WTC11 (cell line): Measurements from ENCODE around the gene ERC1. TPM values are rescaled to one million over a fixed set of nuclear protein-coding genes. Genes with fewer than 3 reads are reported as not detected.

Experiments used
- ATAC-seq: fragments of 200-7000 bp; cut with Tn5 transposase; 2 replicates; pipeline ENCODE4 v1.10.0; 2021; ENCODE audit warnings: mild to moderate bottlenecking, moderate library complexity
- CTCF ChIA-PET: fragments of 300-600 bp; sonication (Branson Sonifier 250); formaldehyde crosslinking; loops from one replicate; lab custom pipeline; 2021; ENCODE audit warnings: antibody characterized with exemption; lab: Charles Lee
- POLR2A ChIA-PET: fragments of 350-600 bp; sonication (Branson Sonifier 250); formaldehyde crosslinking; loops from one replicate; lab custom pipeline; 2021; ENCODE audit warnings: antibody characterized with exemption; lab: Charles Lee
- DNase-seq: peaks from one replicate; pipeline ENCODE4 v3.0.0; 2021; ENCODE audit warnings: low spot score
- H3K27ac Mint-ChIP-seq: 2 replicates; pipeline ENCODE4 v1.8.0; 2021; ENCODE audit warnings: mixed read lengths
- H3K27me3 Mint-ChIP-seq: 2 replicates; pipeline ENCODE4 v1.8.0; 2021; ENCODE audit warnings: low read depth, mild to moderate bottlenecking, moderate library complexity, mixed read lengths
- H3K36me3 Mint-ChIP-seq: 2 replicates; pipeline ENCODE4 v1.8.0; 2021; ENCODE audit warnings: mixed read lengths
- H3K4me1 Mint-ChIP-seq: 2 replicates; pipeline ENCODE4 v1.8.0; 2022; ENCODE audit warnings: mixed read lengths
- H3K4me3 Mint-ChIP-seq: 2 replicates; pipeline ENCODE4 v1.8.0; 2021; ENCODE audit warnings: mild to moderate bottlenecking, moderate library complexity, mixed read lengths
- H3K9me3 Mint-ChIP-seq: 2 replicates; pipeline ENCODE4 v1.8.0; 2021; ENCODE audit warnings: mixed read lengths
- CBFB ChIP-seq: sonication (generic); formaldehyde crosslinking; IDR thresholded peaks from 2 replicates; pipeline ENCODE4 v1.8.1; 2022; ENCODE audit warnings: mild to moderate bottlenecking, low read depth, missing genetic modification reagents
- E2F1 ChIP-seq: sonication (generic); formaldehyde crosslinking; IDR thresholded peaks from 2 replicates; pipeline ENCODE4 v1.8.0; 2022; ENCODE audit warnings: mild to moderate bottlenecking, missing genetic modification reagents
- EMX1 ChIP-seq: fragments of 250-450 bp; sonication (Bioruptor Pico); IDR thresholded peaks from 2 replicates; pipeline ENCODE4 v1.8.0; 2021; ENCODE audit warnings: mild to moderate bottlenecking
- ESRRA ChIP-seq: sonication (generic); formaldehyde crosslinking; IDR thresholded peaks from 2 replicates; pipeline ENCODE4 v1.8.1; 2022; ENCODE audit warnings: mild to moderate bottlenecking, missing genetic modification reagents, borderline replicate concordance
- ETV6 ChIP-seq: sonication (generic); formaldehyde crosslinking; IDR thresholded peaks from 2 replicates; pipeline ENCODE4 v1.8.1; 2022; ENCODE audit warnings: mild to moderate bottlenecking, missing genetic modification reagents
- GRHL2 ChIP-seq: fragments of 250-450 bp; sonication (Bioruptor Pico); IDR thresholded peaks from 2 replicates; pipeline ENCODE4 v1.8.0; 2022; ENCODE audit warnings: mild to moderate bottlenecking, moderate library complexity; ENCODE audit not compliant: insufficient replicate concordance, severe bottlenecking
- HMGA2 ChIP-seq: fragments of 250-450 bp; sonication (Bioruptor Pico); IDR thresholded peaks from 2 replicates; pipeline ENCODE4 v1.4.0; 2021; ENCODE audit warnings: mild to moderate bottlenecking, moderate library complexity
- JUN ChIP-seq: sonication (generic); formaldehyde crosslinking; IDR thresholded peaks from 2 replicates; pipeline ENCODE4 v1.8.0; 2023; ENCODE audit warnings: mild to moderate bottlenecking, missing genetic modification reagents
- NFATC4 ChIP-seq: fragments of 250-450 bp; sonication (Bioruptor Pico); IDR thresholded peaks from 2 replicates; pipeline ENCODE4 v1.9.0; 2021; ENCODE audit warnings: mild to moderate bottlenecking
- NR1H2 ChIP-seq: sonication (generic); formaldehyde crosslinking; IDR thresholded peaks from 2 replicates; pipeline ENCODE4 v1.9.0; 2021; ENCODE audit warnings: mild to moderate bottlenecking, moderate library complexity, missing genetic modification reagents
- NR3C1 ChIP-seq: sonication (generic); formaldehyde crosslinking; conservative IDR thresholded peaks from 2 replicates; pipeline ENCODE4 v1.8.1; 2023; ENCODE audit warnings: low read depth, mild to moderate bottlenecking, missing genetic modification reagents
- OVOL2 ChIP-seq: fragments of 250-450 bp; sonication (Bioruptor Pico); IDR thresholded peaks from 2 replicates; pipeline ENCODE4 v1.9.0; 2021; ENCODE audit warnings: mild to moderate bottlenecking, borderline replicate concordance
- PRDM15 ChIP-seq: sonication (generic); formaldehyde crosslinking; IDR thresholded peaks from 2 replicates; pipeline ENCODE4 v1.8.0; 2022; ENCODE audit warnings: missing genetic modification reagents
- PRRX2 ChIP-seq: fragments of 250-450 bp; sonication (Bioruptor Pico); IDR thresholded peaks from 2 replicates; pipeline ENCODE4 v1.8.0; 2021; ENCODE audit warnings: mild to moderate bottlenecking
- RORB ChIP-seq: fragments of 250-450 bp; sonication (Bioruptor Pico); IDR thresholded peaks from 2 replicates; pipeline ENCODE4 v1.9.0; 2021; ENCODE audit warnings: mild to moderate bottlenecking
- SMAD3 ChIP-seq: sonication (generic); formaldehyde crosslinking; IDR thresholded peaks from 2 replicates; pipeline ENCODE4 v1.8.0; 2022; ENCODE audit warnings: missing genetic modification reagents, mild to moderate bottlenecking, borderline replicate concordance
- SMAD4 ChIP-seq: sonication (generic); formaldehyde crosslinking; IDR thresholded peaks from 2 replicates; pipeline ENCODE4 v1.8.0; 2022; ENCODE audit warnings: mild to moderate bottlenecking, missing genetic modification reagents
- SP1 ChIP-seq: sonication (generic); formaldehyde crosslinking; conservative IDR thresholded peaks from 2 replicates; pipeline ENCODE4 v1.8.1; 2022; ENCODE audit warnings: missing genetic modification reagents
- TEAD4 ChIP-seq: sonication (generic); formaldehyde crosslinking; IDR thresholded peaks from 2 replicates; pipeline ENCODE4 v1.8.0; 2022; ENCODE audit warnings: mild to moderate bottlenecking, missing genetic modification reagents
- TP53 ChIP-seq: sonication (generic); formaldehyde crosslinking; IDR thresholded peaks from 2 replicates; pipeline ENCODE4 v1.8.1; 2023; ENCODE audit warnings: mild to moderate bottlenecking, missing genetic modification reagents
- USF2 ChIP-seq: sonication (generic); formaldehyde crosslinking; IDR thresholded peaks from 2 replicates; pipeline ENCODE4 v1.8.1; 2023; ENCODE audit warnings: mild to moderate bottlenecking, missing genetic modification reagents, moderate library complexity
- ZNF416 ChIP-seq: fragments of 250-450 bp; sonication (Bioruptor Pico); IDR thresholded peaks from 2 replicates; pipeline ENCODE4 v1.9.0; 2021; ENCODE audit warnings: mild to moderate bottlenecking, inconsistent platforms
- total RNA-seq: library from RNA; stranded (reverse); gene quantifications from 3 replicates; pipeline ENCODE4 v1.2.3, GENCODE V29; 2021
- TF ChIP-seq, protein P1 (sequence below): sonication (generic); formaldehyde crosslinking; conservative IDR thresholded peaks from 2 replicates; pipeline ENCODE4 v1.8.1; 2023; ENCODE audit warnings: mild to moderate bottlenecking, low read depth, missing genetic modification reagents, moderate library complexity
- TF ChIP-seq, protein P2 (sequence below): sonication (generic); formaldehyde crosslinking; IDR thresholded peaks from 2 replicates; pipeline ENCODE4 v1.8.0; 2022; ENCODE audit warnings: mild to moderate bottlenecking, missing genetic modification reagents

Gene ERC1
- total RNA-seq, 1 experiment from 2014 or later, result 47.5 TPM

DNA sequence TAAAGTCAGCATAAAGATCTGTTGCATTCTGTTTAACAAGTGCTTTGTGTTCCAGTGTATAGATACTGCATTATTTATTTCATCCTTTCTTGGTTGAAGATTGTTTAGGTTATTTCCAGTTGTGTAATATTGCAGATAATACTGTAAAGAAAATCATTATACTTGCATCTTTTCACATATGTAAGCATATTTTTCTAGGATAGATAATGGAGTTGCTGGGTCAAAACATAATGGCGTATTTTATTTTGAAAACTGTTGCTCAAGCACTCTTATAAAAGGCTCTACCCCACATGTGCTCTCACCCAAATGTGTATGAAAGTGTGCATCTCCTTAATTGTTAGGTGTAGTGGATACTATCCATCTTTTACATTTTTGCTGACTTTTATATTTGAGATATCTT is 329.0 kb downstream of the ERC1 start (continued):
- no peak for TF ChIP-seq GRHL2
- TF ChIP-seq CBFB (CRISPR knock-in tag), result no peak

DNA sequence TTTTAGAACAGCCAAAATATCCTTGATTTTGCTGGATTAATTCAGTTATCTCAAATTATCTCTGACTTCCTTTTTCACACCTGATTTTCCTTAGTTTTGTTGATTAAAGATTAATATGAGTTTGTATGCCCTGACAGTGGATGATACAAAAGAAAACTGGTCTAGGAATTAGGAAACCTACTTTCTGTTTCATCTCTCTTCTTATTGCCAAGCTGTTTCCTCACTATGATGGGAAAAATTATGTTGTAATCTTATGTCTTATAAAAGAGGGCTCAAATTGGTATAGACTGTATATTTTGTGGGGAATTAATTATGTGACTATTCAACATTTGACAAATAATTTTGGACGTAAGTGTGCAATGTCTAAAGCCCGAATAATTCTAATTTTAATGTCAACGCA is 331.8 kb downstream of the ERC1 start:
- TF ChIP-seq, protein P1, sequence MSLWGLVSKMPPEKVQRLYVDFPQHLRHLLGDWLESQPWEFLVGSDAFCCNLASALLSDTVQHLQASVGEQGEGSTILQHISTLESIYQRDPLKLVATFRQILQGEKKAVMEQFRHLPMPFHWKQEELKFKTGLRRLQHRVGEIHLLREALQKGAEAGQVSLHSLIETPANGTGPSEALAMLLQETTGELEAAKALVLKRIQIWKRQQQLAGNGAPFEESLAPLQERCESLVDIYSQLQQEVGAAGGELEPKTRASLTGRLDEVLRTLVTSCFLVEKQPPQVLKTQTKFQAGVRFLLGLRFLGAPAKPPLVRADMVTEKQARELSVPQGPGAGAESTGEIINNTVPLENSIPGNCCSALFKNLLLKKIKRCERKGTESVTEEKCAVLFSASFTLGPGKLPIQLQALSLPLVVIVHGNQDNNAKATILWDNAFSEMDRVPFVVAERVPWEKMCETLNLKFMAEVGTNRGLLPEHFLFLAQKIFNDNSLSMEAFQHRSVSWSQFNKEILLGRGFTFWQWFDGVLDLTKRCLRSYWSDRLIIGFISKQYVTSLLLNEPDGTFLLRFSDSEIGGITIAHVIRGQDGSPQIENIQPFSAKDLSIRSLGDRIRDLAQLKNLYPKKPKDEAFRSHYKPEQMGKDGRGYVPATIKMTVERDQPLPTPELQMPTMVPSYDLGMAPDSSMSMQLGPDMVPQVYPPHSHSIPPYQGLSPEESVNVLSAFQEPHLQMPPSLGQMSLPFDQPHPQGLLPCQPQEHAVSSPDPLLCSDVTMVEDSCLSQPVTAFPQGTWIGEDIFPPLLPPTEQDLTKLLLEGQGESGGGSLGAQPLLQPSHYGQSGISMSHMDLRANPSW (CRISPR knock-in tag), result no peak
- TF ChIP-seq SMAD3 (no peak), SP1 (CRISPR knock-in tag) (no peak), E2F1 (no peak), CBFB (CRISPR knock-in tag) (no peak), TEAD4 (CRISPR knock-in tag) (no peak), NR3C1 (no peak), ETV6 (CRISPR knock-in tag) (no peak), PRDM15 (CRISPR knock-in tag) (no peak), SMAD4 (no peak), NR1H2 (CRISPR knock-in tag) (no peak)
- Mint-ChIP-seq H3K4me3 (no peak overlapping the region), H3K27ac (no peak overlapping the region), H3K4me1 (peaks cover 11% of the 10 kb centered on the region), H3K36me3 (no peaks in the 10 kb centered on the region), H3K27me3 (no peaks in the 10 kb centered on the region), H3K9me3 (no peaks in the 10 kb centered on the region)
- ATAC-seq, result no peak
- no peak for DNase-seq
- CTCF ChIA-PET, result no interaction called here
- POLR2A ChIA-PET, result interaction anchor here (0.6 kb wide), 1 partner anchor 66 kb away, joined by 5 read pairs; no protein-coding TSS in a partner anchor

DNA sequence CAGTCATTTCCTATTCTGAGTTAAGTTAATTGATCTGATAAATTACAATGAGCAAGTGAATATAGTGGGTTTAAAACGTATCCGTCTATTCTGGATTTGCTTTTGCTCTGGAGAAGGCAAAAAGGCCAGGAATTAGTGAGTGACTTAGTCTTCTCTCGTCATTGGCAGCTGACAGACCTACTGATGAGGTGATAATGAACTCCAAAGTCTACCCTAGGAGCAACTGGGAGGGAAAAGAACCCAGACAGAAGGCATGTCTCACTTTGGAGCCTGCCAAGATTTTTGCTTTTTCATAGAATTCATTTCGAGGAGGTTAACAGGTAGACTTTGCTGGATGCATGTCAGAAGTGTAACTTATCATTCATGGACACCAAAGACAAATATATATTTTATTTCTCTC is 333.1 kb downstream of the ERC1 start:
- POLR2A ChIA-PET, result no interaction called here
- no peak for ATAC-seq
- H3K27ac Mint-ChIP-seq, result no peak overlapping the region; the same call in 1 of the 2 replicates
- no peak for TF ChIP-seq EMX1 (CRISPR knock-in tag)
- no peak for TF ChIP-seq ZNF416 (CRISPR knock-in tag)
- no peak for TF ChIP-seq PRRX2 (CRISPR knock-in tag)
- no peak for TF ChIP-seq NFATC4 (CRISPR knock-in tag)
- TF ChIP-seq USF2 (CRISPR knock-in tag), result no peak
- no peak for TF ChIP-seq OVOL2 (CRISPR knock-in tag)
- no peak for TF ChIP-seq TP53
- no peak for TF ChIP-seq HMGA2 (CRISPR knock-in tag)
- TF ChIP-seq NR1H2 (CRISPR knock-in tag), result no peak
- no peak for TF ChIP-seq JUN (CRISPR knock-in tag)
- no peak for TF ChIP-seq CBFB (CRISPR knock-in tag)
- TF ChIP-seq RORB (CRISPR knock-in tag), result no peak
- TF ChIP-seq, protein P2, sequence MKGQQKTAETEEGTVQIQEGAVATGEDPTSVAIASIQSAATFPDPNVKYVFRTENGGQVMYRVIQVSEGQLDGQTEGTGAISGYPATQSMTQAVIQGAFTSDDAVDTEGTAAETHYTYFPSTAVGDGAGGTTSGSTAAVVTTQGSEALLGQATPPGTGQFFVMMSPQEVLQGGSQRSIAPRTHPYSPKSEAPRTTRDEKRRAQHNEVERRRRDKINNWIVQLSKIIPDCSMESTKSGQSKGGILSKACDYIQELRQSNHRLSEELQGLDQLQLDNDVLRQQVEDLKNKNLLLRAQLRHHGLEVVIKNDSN (CRISPR knock-in tag), result no peak
- TF ChIP-seq SP1 (CRISPR knock-in tag), result no peak
- no peak for TF ChIP-seq ESRRA (CRISPR knock-in tag)

More for the DNA sequence above, 333.1 kb downstream of the ERC1 start:
- CTCF ChIA-PET, result no interaction called here
- Mint-ChIP-seq H3K36me3 (no peaks in the 10 kb centered on the region), H3K4me1 (0 out of 2 replicates have a peak, but pooled peaks cover under 1% of the 10 kb centered on the region), H3K9me3 (no peaks in the 10 kb centered on the region), H3K4me3 (no peak overlapping the region), H3K27me3 (no peaks in the 10 kb centered on the region)
- DNase-seq, result no peak
